Measurements from ENCODE around the gene ZNF597. TPM values are rescaled to one million over a fixed set of nuclear protein-coding genes. Genes with fewer than 3 reads are reported as not detected.

The ZNF597 gene, protein sequence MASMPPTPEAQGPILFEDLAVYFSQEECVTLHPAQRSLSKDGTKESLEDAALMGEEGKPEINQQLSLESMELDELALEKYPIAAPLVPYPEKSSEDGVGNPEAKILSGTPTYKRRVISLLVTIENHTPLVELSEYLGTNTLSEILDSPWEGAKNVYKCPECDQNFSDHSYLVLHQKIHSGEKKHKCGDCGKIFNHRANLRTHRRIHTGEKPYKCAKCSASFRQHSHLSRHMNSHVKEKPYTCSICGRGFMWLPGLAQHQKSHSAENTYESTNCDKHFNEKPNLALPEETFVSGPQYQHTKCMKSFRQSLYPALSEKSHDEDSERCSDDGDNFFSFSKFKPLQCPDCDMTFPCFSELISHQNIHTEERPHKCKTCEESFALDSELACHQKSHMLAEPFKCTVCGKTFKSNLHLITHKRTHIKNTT
- total RNA-seq: 1.4 and 1.5 TPM in 2 replicates

GRCh38 chr16:3443108-3444031, at the start of gene ZNF597, which contains the start of gene NAA60:
TSS of gene ZNF597 (minus strand) at chr16:3443504. CDS start at chr16:3443153, 351 bp downstream.
TSS of gene NAA60 (plus strand) at chr16:3443680. CDS start at chr16:3476228, 32,548 bp downstream.

DNA sequence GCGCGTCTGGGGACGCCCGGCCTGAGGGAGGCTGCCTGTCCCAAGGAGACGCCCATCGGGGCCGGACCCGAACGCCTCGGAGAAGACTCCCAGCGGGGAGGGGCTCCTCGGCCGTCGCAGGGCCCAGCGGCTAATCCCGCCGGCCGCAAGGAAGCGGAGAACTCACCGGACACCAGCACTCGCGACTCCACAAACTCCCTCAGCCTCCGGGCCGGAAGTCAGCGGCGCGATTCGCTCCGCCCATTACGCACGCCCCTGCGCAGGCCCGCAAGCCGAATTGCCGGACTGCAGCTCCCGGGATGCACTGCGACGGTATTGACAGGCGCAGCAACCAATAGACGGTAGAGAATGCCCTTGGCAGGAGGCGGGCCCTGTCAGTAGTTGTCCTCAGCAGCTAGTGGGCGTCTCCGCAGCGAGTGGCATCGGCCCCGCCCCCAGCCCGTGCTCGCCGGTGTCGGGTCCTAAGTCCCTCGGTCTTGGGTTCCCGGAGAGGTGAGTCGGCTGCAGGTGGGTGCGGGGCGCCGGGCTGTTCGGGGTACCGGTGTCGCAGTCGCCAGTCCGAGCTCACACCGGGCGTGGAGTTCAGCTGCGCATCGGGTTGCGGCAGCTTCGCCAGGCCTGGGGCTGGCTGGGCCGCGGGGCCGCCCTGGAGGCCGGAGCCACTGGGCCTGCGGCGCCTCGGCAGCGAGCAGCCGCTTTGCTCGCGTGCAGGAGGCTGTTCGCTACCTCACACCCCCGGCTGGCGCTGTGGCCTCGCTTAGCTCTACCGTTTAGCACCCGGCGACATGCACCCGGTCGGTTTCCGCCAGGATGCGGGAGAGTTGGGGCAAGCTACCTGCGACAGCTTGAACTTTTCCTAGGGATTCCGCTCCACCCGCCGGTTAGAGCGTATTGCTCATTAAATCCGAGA, 42.3 kb downstream of the ZNF597 start, which contains the start of the genes ZNF174 and ZSCAN32:
Gene ZNF174, plus strand, starts transcription at position 437 of the 910 bp plus-strand sequence. CDS start 790 bp downstream, outside the sequence.
Gene ZSCAN32, minus strand, starts transcription at position 226 of the 910 bp plus-strand sequence. CDS start 3,447 bp downstream, outside the sequence.

Small RNA genes lying within 50 kb of the gene (small RNA-seq; reads per million reads assigned to genes)
- not detected for gene MIR6126

Other genes starting within 250 kb of the ZNF597 start
- 5.9 and 10.4 TPM in 2 replicates for gene ZNF200, start 208.3 kb downstream of the ZNF597 start, total RNA-seq
- under 0.01 and 0.20 TPM in 2 replicates for gene MEFV, start 186.9 kb downstream of the ZNF597 start, total RNA-seq
- gene ZNF263, start 160.0 kb downstream of the ZNF597 start, total RNA-seq: 28.7 and 41.1 TPM in 2 replicates
- gene TIGD7, start 138.1 kb downstream of the ZNF597 start, total RNA-seq: 4.0 and 4.3 TPM in 2 replicates
- 14.0 and 26.2 TPM in 2 replicates for gene ZNF75A, start 138.0 kb downstream of the ZNF597 start, total RNA-seq
- 0.20 TPM in 1 of 2 replicates, not detected in the other for gene OR2C1, start 87.6 kb downstream of the ZNF597 start, total RNA-seq
- 10.3 and 10.4 TPM in 2 replicates for gene ZSCAN32, start 42.5 kb downstream of the ZNF597 start, total RNA-seq
- gene ZNF174, start 42.3 kb downstream of the ZNF597 start, total RNA-seq: 9.6 and 10.7 TPM in 2 replicates
- 10.3 and 10.4 TPM in 2 replicates for gene NAA60, start 176 bp upstream of the ZNF597 start, total RNA-seq
- not detected in 2 replicates for gene C16orf90, start 52.0 kb upstream of the ZNF597 start, total RNA-seq
- 12.5 and 17.6 TPM in 2 replicates for gene CLUAP1, start 57.5 kb upstream of the ZNF597 start, total RNA-seq
- not detected in 2 replicates for gene NLRC3, start 133.9 kb upstream of the ZNF597 start, total RNA-seq
- gene SLX4, start 168.1 kb upstream of the ZNF597 start, total RNA-seq: 5.5 and 8.0 TPM in 2 replicates
- gene DNASE1, start 211.2 kb upstream of the ZNF597 start, total RNA-seq: 7.3 and 9.6 TPM in 2 replicates

Measured in subcutaneous preadipocyte (primary cell).